Cardiac muscle cell (in vitro differentiated cells and primary cell): ENCODE data around the gene ABO. TPM values are rescaled to one million over a fixed set of nuclear protein-coding genes. Genes with fewer than 3 reads are reported as not detected.
"Not testable (repeated sequence)": the region's sequence is repeated elsewhere in the genome, so short reads cannot be mapped to it uniquely, and the experiment has no call there.

Source experiments
- DNase-seq, 2 donors: peaks; one replicate each; pipeline versions ENCODE4 v3.0.0 to v3.0.0-alpha.2; 2010 to 2017; ENCODE audit warnings: low read depth in 1 of 2, low spot score in 1 of 2
- H3K27ac ChIP-seq: fragments of 200-600 bp; sonication (generic); 2 replicates; pipeline ENCODE4 v1.5.1; 2016
- H3K27me3 ChIP-seq: fragments of 200-600 bp; sonication (generic); 2 replicates; pipeline ENCODE4 v1.6.0; 2016; ENCODE audit warnings: control low read depth
- H3K36me3 ChIP-seq: fragments of 200-600 bp; sonication (generic); 2 replicates; pipeline ENCODE4 v1.5.1; 2016; ENCODE audit warnings: control low read depth
- H3K4me1 ChIP-seq: fragments of 200-600 bp; sonication (generic); 2 replicates; pipeline ENCODE4 v1.8.1; 2017; ENCODE audit warnings: low read depth, mild to moderate bottlenecking, mixed run types
- H3K4me3 ChIP-seq: fragments of 200-600 bp; sonication (generic); 2 replicates; pipeline ENCODE4 v1.5.1; 2016; ENCODE audit warnings: mild to moderate bottlenecking
- H3K9me3 ChIP-seq: fragments of 200-600 bp; sonication (generic); 2 replicates; pipeline ENCODE4 v1.5.1; 2017; ENCODE audit warnings: low read depth, mild to moderate bottlenecking, control low read depth
- CTCF ChIP-seq: IDR thresholded peaks from 2 replicates; pipeline ENCODE4 v1.5.1; 2012; ENCODE audit warnings: low read depth, mild to moderate bottlenecking, low read length
- polyA plus RNA-seq: library from polyadenylated mRNA; unstranded; fragments of >200 nt; fragmentation: Nextera tagmentation; extraction: Ambion mirVana; gene quantifications from 2 replicates; pipeline ENCODE4 v1.2.1, GENCODE V29; 2016
- total RNA-seq: library from RNA; depleted of rRNA; stranded (reverse); fragments of >200 nt; gene quantifications from 2 replicates; pipeline ENCODE4 v1.2.3, GENCODE V29; 2016

ABO gene
- total and polyA plus RNA-seq, 2 experiments from 2014 or later = 0.30 TPM; not detected in 1

- H3K27me3 ChIP-seq = peaks cover 30% of the 10 kb centered on the region
- TF ChIP-seq CTCF = no peak
Measured at GRCh38 chr9:133207540-133208170, 67.3 kb downstream of the ABO start.

GRCh38 chr9:133207021-133207531, 67.9 kb downstream of the ABO start:
- Histone ChIP-seq H3K4me3 (no peak overlapping the region), H3K27ac (no peak overlapping the region), H3K9me3 (no peaks in the 10 kb centered on the region), H3K27me3 (peaks cover 35% of the 10 kb centered on the region), H3K36me3 (no peaks in the 10 kb centered on the region), H3K4me1 (no peaks in the 10 kb centered on the region)
- no peak for DNase-seq
- no peak for TF ChIP-seq CTCF

More at GRCh38 chr9:133207540-133208170, 67.3 kb downstream of the ABO start:
- Histone ChIP-seq H3K4me3 (no peak overlapping the region), H3K9me3 (no peaks in the 10 kb centered on the region), H3K4me1 (no peaks in the 10 kb centered on the region), H3K27ac (no peak overlapping the region), H3K36me3 (no peaks in the 10 kb centered on the region)
- no peak for DNase-seq

GRCh38 chr9:133205996-133206931, 68.7 kb downstream of the ABO start:
- TF ChIP-seq CTCF = no peak
- Histone ChIP-seq H3K36me3 (no peaks in the 10 kb centered on the region), H3K9me3 (no peaks in the 10 kb centered on the region), H3K4me1 (no peaks in the 10 kb centered on the region), H3K27ac (no peak overlapping the region), H3K4me3 (no peak overlapping the region), H3K27me3 (peaks cover 42% of the 10 kb centered on the region)
- DNase-seq = no peak

GRCh38 chr9:133205481-133205887, 69.5 kb downstream of the ABO start:
- H3K4me3 ChIP-seq, H3K36me3 ChIP-seq, H3K9me3 ChIP-seq, DNase-seq, H3K27ac ChIP-seq, H3K4me1 ChIP-seq: not testable (repeated sequence)
- peaks cover 41% of the 10 kb centered on the region for H3K27me3 ChIP-seq

Other genes starting within 250 kb of the ABO start
- gene GTF3C5, start 244.2 kb downstream of the ABO start, total RNA-seq = 83.5 and 99.5 TPM in 2 replicates
- 81.5 and 84.0 TPM in 2 replicates for gene GTF3C5, start 244.2 kb downstream of the ABO start, polyA plus RNA-seq
- 1.1 and 1.6 TPM in 2 replicates for gene CEL, start 213.2 kb downstream of the ABO start, total RNA-seq
- gene CEL, start 213.2 kb downstream of the ABO start, polyA plus RNA-seq = 0.73 and 1.3 TPM in 2 replicates
- 58.3 and 65.7 TPM in 2 replicates for gene RALGDS, start 154.0 kb downstream of the ABO start, total RNA-seq
- gene RALGDS, start 154.0 kb downstream of the ABO start, polyA plus RNA-seq = 49.7 and 50.4 TPM in 2 replicates
- gene GBGT1, start 111.3 kb downstream of the ABO start, total RNA-seq = 5.6 and 11.9 TPM in 2 replicates
- 0.87 and 2.8 TPM in 2 replicates for gene GBGT1, start 111.3 kb downstream of the ABO start, polyA plus RNA-seq
- not detected in 2 replicates for gene OBP2B, start 66.0 kb downstream of the ABO start, total RNA-seq
- gene OBP2B, start 66.0 kb downstream of the ABO start, polyA plus RNA-seq = 0.35 TPM in 1 of 2 replicates, not detected in the other
- gene SURF6, start 61.0 kb upstream of the ABO start, total RNA-seq = 31.8 and 33.6 TPM in 2 replicates
- gene SURF6, start 61.0 kb upstream of the ABO start, polyA plus RNA-seq = 25.7 and 26.9 TPM in 2 replicates
- 101 and 125 TPM in 2 replicates for gene MED22, start 72.9 kb upstream of the ABO start, total RNA-seq
- 60.6 and 74.9 TPM in 2 replicates for gene MED22, start 72.9 kb upstream of the ABO start, polyA plus RNA-seq
- 2,223 and 2,233 TPM in 2 replicates for gene RPL7A, start 73.0 kb upstream of the ABO start, total RNA-seq
- gene RPL7A, start 73.0 kb upstream of the ABO start, polyA plus RNA-seq = 404 and 480 TPM in 2 replicates
- 32.9 and 38.6 TPM in 2 replicates for gene SURF1, start 81.3 kb upstream of the ABO start, total RNA-seq
- gene SURF1, start 81.3 kb upstream of the ABO start, polyA plus RNA-seq = 88.2 and 88.3 TPM in 2 replicates
- 38.2 and 49.9 TPM in 2 replicates for gene SURF2, start 81.3 kb upstream of the ABO start, total RNA-seq
- 35.1 and 38.3 TPM in 2 replicates for gene SURF2, start 81.3 kb upstream of the ABO start, polyA plus RNA-seq
- 121 and 191 TPM in 2 replicates for gene SURF4, start 100.9 kb upstream of the ABO start, total RNA-seq
- gene SURF4, start 100.9 kb upstream of the ABO start, polyA plus RNA-seq = 129 and 200 TPM in 2 replicates
- 2.0 and 2.2 TPM in 2 replicates for gene STKLD1, start 101.2 kb upstream of the ABO start, total RNA-seq
- gene STKLD1, start 101.2 kb upstream of the ABO start, polyA plus RNA-seq = 5.1 and 7.3 TPM in 2 replicates
- 35.7 and 50.2 TPM in 2 replicates for gene REXO4, start 142.8 kb upstream of the ABO start, total RNA-seq
- gene REXO4, start 142.8 kb upstream of the ABO start, polyA plus RNA-seq = 27.1 and 30.1 TPM in 2 replicates
- gene ADAMTS13, start 147.2 kb upstream of the ABO start, total RNA-seq = 12.2 and 16.9 TPM in 2 replicates
- gene ADAMTS13, start 147.2 kb upstream of the ABO start, polyA plus RNA-seq = 10.1 and 11.2 TPM in 2 replicates
- gene CACFD1, start 184.8 kb upstream of the ABO start, total RNA-seq = 61.7 and 73.8 TPM in 2 replicates
- gene CACFD1, start 184.8 kb upstream of the ABO start, polyA plus RNA-seq = 56.6 and 64.0 TPM in 2 replicates
- gene SLC2A6, start 203.9 kb upstream of the ABO start, total RNA-seq = 2.4 and 8.6 TPM in 2 replicates
- 3.9 and 8.6 TPM in 2 replicates for gene SLC2A6, start 203.9 kb upstream of the ABO start, polyA plus RNA-seq
- not detected in 2 replicates for gene MYMK, start 249.8 kb upstream of the ABO start, total RNA-seq
- gene MYMK, start 249.8 kb upstream of the ABO start, polyA plus RNA-seq = not detected in 2 replicates